SH-SY5Y (cell line): ENCODE results near the gene UBR2.

Experiments
- GATA2 ChIP-seq: IDR thresholded peaks from 2 replicates; pipeline ENCODE4 v1.6.1; 2011; ENCODE audit warnings: mild to moderate bottlenecking, low read depth, low read length
- GATA3 ChIP-seq: IDR thresholded peaks from 2 replicates; pipeline ENCODE4 v1.6.1; 2011; ENCODE audit warnings: low read depth, mild to moderate bottlenecking, low read length, moderate library complexity

- TF ChIP-seq GATA2 = no peak
- TF ChIP-seq GATA3 = no peak
Observed at GRCh38 chr6:42550277-42550676, 13.6 kb upstream of the UBR2 start.
